Chondrocyte (in vitro differentiated cells): ENCODE results near the gene POLR3H. TPM values are rescaled to one million over a fixed set of nuclear protein-coding genes. Genes with fewer than 3 reads are reported as not detected.
A peak's percentile ranks its signal among the peaks of the same experiment; 100 is the strongest.

ENCODE experiments used
- DNase-seq: peaks from one replicate; pipeline ENCODE4 v3.0.0; 2021; ENCODE audit warnings: mixed read lengths, low spot score
- H3K27ac Mint-ChIP-seq: one replicate; pipeline ENCODE4 v1.8.0; 2021; ENCODE audit warnings: mild to moderate bottlenecking, moderate library complexity, mixed read lengths; ENCODE audit not compliant: unreplicated experiment
- H3K27me3 Mint-ChIP-seq: 2 replicates; pipeline ENCODE4 v1.8.0; 2021; ENCODE audit warnings: low read depth, mixed read lengths
- H3K36me3 Mint-ChIP-seq: 2 replicates; pipeline ENCODE4 v1.8.0; 2021; ENCODE audit warnings: low read depth, mixed read lengths
- H3K4me1 Mint-ChIP-seq: 2 replicates; pipeline ENCODE4 v1.8.0; 2021; ENCODE audit warnings: low read depth, mild to moderate bottlenecking, mixed read lengths
- H3K4me3 Mint-ChIP-seq: one replicate; pipeline ENCODE4 v1.8.0; 2021; ENCODE audit warnings: mild to moderate bottlenecking, moderate library complexity, mixed read lengths; ENCODE audit not compliant: unreplicated experiment
- H3K9me3 Mint-ChIP-seq: 2 replicates; pipeline ENCODE4 v1.8.0; 2021; ENCODE audit warnings: low read depth, mixed read lengths
- CTCF ChIP-seq: fragments of 200-600 bp; sonication (generic); IDR thresholded peaks from 2 replicates; pipeline ENCODE4 v1.5.0; 2021; ENCODE audit warnings: antibody characterized with exemption, mild to moderate bottlenecking, moderate library complexity
- total RNA-seq: library from RNA; stranded (reverse); gene quantifications from 3 replicates; pipeline ENCODE4 v1.2.1, GENCODE V29; 2021

Gene POLR3H
- total RNA-seq, 1 donor from 2014 or later, result 41.5 TPM

- Mint-ChIP-seq H3K9me3 (no peaks in the 10 kb centered on the region), H3K27me3 (no peaks in the 10 kb centered on the region), H3K36me3 (peaks cover 9% of the 10 kb centered on the region), H3K27ac (peak overlapping the region; percentile 49), H3K4me3 (no peak overlapping the region), H3K4me1 (peaks cover 14% of the 10 kb centered on the region)
- no peak for DNase-seq
- TF ChIP-seq CTCF, result peak; percentile 88
Observed at GRCh38 chr22:41526830-41527799, 17.2 kb downstream of the POLR3H start.

GRCh38 chr22:41526226-41526829, 17.9 kb downstream of the POLR3H start:
- H3K4me1 Mint-ChIP-seq, result peaks cover 14% of the 10 kb centered on the region
- H3K9me3 Mint-ChIP-seq, result no peaks in the 10 kb centered on the region
- peak overlapping the region; percentile 49 for H3K27ac Mint-ChIP-seq
- no peak overlapping the region for H3K4me3 Mint-ChIP-seq
- no peaks in the 10 kb centered on the region for H3K27me3 Mint-ChIP-seq
- TF ChIP-seq CTCF, result no peak
- peaks cover 9% of the 10 kb centered on the region for H3K36me3 Mint-ChIP-seq
- DNase-seq, result no peak

GRCh38 chr22:41525450-41526225, 18.6 kb downstream of the POLR3H start:
- no peak for TF ChIP-seq CTCF
- DNase-seq, result no peak
- H3K36me3 Mint-ChIP-seq, result peaks cover 7% of the 10 kb centered on the region
- no peaks in the 10 kb centered on the region for H3K27me3 Mint-ChIP-seq
- H3K9me3 Mint-ChIP-seq, result no peaks in the 10 kb centered on the region
- H3K4me1 Mint-ChIP-seq, result peaks cover 14% of the 10 kb centered on the region
- peak overlapping the region; percentile 17 for H3K27ac Mint-ChIP-seq
- peak overlapping the region; percentile 38 for H3K4me3 Mint-ChIP-seq

- H3K36me3 Mint-ChIP-seq, result peaks cover 6% of the 10 kb centered on the region
- no peak for TF ChIP-seq CTCF
- no peak for DNase-seq
- peak overlapping the region; percentile 83 for H3K27ac Mint-ChIP-seq
- no peaks in the 10 kb centered on the region for H3K9me3 Mint-ChIP-seq
- peaks cover 14% of the 10 kb centered on the region for H3K4me1 Mint-ChIP-seq
- peak overlapping the region; percentile 38 for H3K4me3 Mint-ChIP-seq
- no peaks in the 10 kb centered on the region for H3K27me3 Mint-ChIP-seq
Observed at GRCh38 chr22:41524809-41525449, 19.3 kb downstream of the POLR3H start.
